OCI-LY7 (cell line): ENCODE measurements around the gene NBEAL2. TPM values are rescaled to one million over a fixed set of nuclear protein-coding genes. Genes with fewer than 3 reads are reported as not detected.

ENCODE experiments used
- BruUV-seq: library from RNA; stranded (reverse); fragments of 400-500 nt; replicated peaks from 2 replicates; lab custom pipeline; 2021; lab: Mats Ljungman, UMichigan
- CTCF ChIA-PET: fragments of 300-600 bp; sonication (Branson Sonifier 250); formaldehyde crosslinking; loops from one replicate; lab custom pipeline; 2022; ENCODE audit warnings: antibody characterized with exemption; ENCODE audit not compliant: unreplicated experiment; lab: Charles Lee
- POLR2A ChIA-PET: fragments of 300-600 bp; sonication (Branson Sonifier 250); formaldehyde crosslinking; loops from one replicate; lab custom pipeline; 2022; ENCODE audit warnings: antibody characterized with exemption; lab: Charles Lee
- DNase-seq: peaks from one replicate; pipeline ENCODE4 v3.0.0-alpha.2; 2015; ENCODE audit warnings: low spot score
- H2AFZ ChIP-seq: fragments of 200-600 bp; sonication (generic), shearing (Covaris generic); 2 replicates; pipeline ENCODE4 v1.6.1; 2014; ENCODE audit warnings: mild to moderate bottlenecking, antibody characterized with exemption, low read length, moderate library complexity
- H3K27ac ChIP-seq: fragments of 200-600 bp; sonication (generic); 2 replicates; pipeline ENCODE4 v1.5.1; 2014; ENCODE audit warnings: mixed run types, low read depth, mild to moderate bottlenecking, moderate library complexity, low read length, inconsistent platforms; ENCODE audit not compliant: poor library complexity, severe bottlenecking
- H3K36me3 ChIP-seq: fragments of 200-600 bp; sonication (generic); 2 replicates; pipeline ENCODE4 v1.6.1; 2014; ENCODE audit warnings: mild to moderate bottlenecking, antibody characterized with exemption, low read length, moderate library complexity, mixed read lengths; ENCODE audit not compliant: insufficient read depth
- H3K4me1 ChIP-seq: fragments of 200-600 bp; sonication (generic); 2 replicates; pipeline ENCODE4 v1.5.1; 2014; ENCODE audit warnings: mild to moderate bottlenecking, low read length; ENCODE audit not compliant: insufficient read depth, poor library complexity, severe bottlenecking
- H3K4me2 ChIP-seq: fragments of 200-600 bp; sonication (generic); 2 replicates; pipeline ENCODE4 v1.6.1; 2014; ENCODE audit warnings: mild to moderate bottlenecking, low read length
- H3K4me3 ChIP-seq: fragments of 200-600 bp; sonication (generic); 2 replicates; pipeline ENCODE4 v1.5.1; 2014; ENCODE audit warnings: mild to moderate bottlenecking, low read depth, low read length; ENCODE audit not compliant: poor library complexity, severe bottlenecking
- H3K79me2 ChIP-seq: fragments of 200-600 bp; sonication (generic); 2 replicates; pipeline ENCODE4 v1.6.1; 2016; ENCODE audit warnings: low read depth, mild to moderate bottlenecking, low read length, moderate library complexity, mixed read lengths; ENCODE audit not compliant: insufficient read depth
- H3K9me2 ChIP-seq: fragments of 200-600 bp; sonication (generic); 2 replicates; pipeline ENCODE4 v1.6.1; 2016; ENCODE audit warnings: mild to moderate bottlenecking, low read length, mixed read lengths; ENCODE audit not compliant: insufficient read depth
- H3K9me3 ChIP-seq: fragments of 200-600 bp; sonication (generic); 2 replicates; pipeline ENCODE4 v1.6.1; 2014; ENCODE audit warnings: mild to moderate bottlenecking, mixed run types, low read length, mixed read lengths
- H4K20me1 ChIP-seq: fragments of 200-600 bp; sonication (generic); 2 replicates; pipeline ENCODE4 v1.6.1; 2014; ENCODE audit warnings: mild to moderate bottlenecking, antibody characterized with exemption, low read length, moderate library complexity, mixed read lengths; ENCODE audit not compliant: insufficient read depth
- EZH2phosphoT487 ChIP-seq: fragments of 200-600 bp; sonication (generic); IDR thresholded peaks from 2 replicates; pipeline ENCODE4 v1.6.1; 2018; ENCODE audit warnings: low read depth, borderline replicate concordance, mild to moderate bottlenecking, mixed run types, antibody characterized with exemption, low read length, moderate library complexity, mixed read lengths
- intact Hi-C: fragments of 100-400 bp; cut with micrococcal nuclease; formaldehyde crosslinking; loops from one replicate; pipeline ENCODE4 v1.10.0; 2022; ENCODE audit not compliant: unreplicated experiment
- total RNA-seq, 2 experiments: library from RNA; depleted of rRNA in 1 of 2; stranded (reverse); fragments of >200 nt in 1 of 2; shearing (Covaris generic) in 1 of 2; gene quantifications; 2 replicates each; pipeline ENCODE4 v1.2.3, GENCODE V29; 2014 to 2022
- TF ChIP-seq, protein P1 (sequence below): fragments of 200-600 bp; sonication (generic); conservative IDR thresholded peaks from 2 replicates; pipeline ENCODE4 v1.5.1; 2014; ENCODE audit warnings: mild to moderate bottlenecking, antibody characterized with exemption, low read length, moderate library complexity, mixed read lengths

Gene NBEAL2
- total RNA-seq, 2 experiments from 2014 or later, result 74.9 to 149 TPM

GRCh38 chr3:46942481-46943236, 36.8 kb upstream of the NBEAL2 start:
- peaks cover 22% of the 10 kb centered on the region for H4K20me1 ChIP-seq
- DNase-seq, result no peak
- H2AFZ ChIP-seq, result no peak overlapping the region
- no peaks in the 10 kb centered on the region for H3K9me2 ChIP-seq
- ChIA-PET POLR2A (interaction anchor here (1.6 kb wide), 1 partner anchor 10 kb away, joined by 11 read pairs; no protein-coding TSS in a partner anchor), CTCF (interaction anchor here (1.1 kb wide), 1 partner anchor 9 kb away, joined by 3 read pairs; no protein-coding TSS in a partner anchor)
- H3K4me3 ChIP-seq, result no peak overlapping the region
- H3K36me3 ChIP-seq, result peaks cover 96% of the 10 kb centered on the region
- no peak overlapping the region for H3K27ac ChIP-seq
- no TSS peak for BruUV-seq
- peaks cover 37% of the 10 kb centered on the region for H3K4me1 ChIP-seq
- H3K4me2 ChIP-seq, result no peak overlapping the region
- intact Hi-C loops, result no loop called here
- peaks cover 97% of the 10 kb centered on the region for H3K79me2 ChIP-seq
- TF ChIP-seq, protein P1, sequence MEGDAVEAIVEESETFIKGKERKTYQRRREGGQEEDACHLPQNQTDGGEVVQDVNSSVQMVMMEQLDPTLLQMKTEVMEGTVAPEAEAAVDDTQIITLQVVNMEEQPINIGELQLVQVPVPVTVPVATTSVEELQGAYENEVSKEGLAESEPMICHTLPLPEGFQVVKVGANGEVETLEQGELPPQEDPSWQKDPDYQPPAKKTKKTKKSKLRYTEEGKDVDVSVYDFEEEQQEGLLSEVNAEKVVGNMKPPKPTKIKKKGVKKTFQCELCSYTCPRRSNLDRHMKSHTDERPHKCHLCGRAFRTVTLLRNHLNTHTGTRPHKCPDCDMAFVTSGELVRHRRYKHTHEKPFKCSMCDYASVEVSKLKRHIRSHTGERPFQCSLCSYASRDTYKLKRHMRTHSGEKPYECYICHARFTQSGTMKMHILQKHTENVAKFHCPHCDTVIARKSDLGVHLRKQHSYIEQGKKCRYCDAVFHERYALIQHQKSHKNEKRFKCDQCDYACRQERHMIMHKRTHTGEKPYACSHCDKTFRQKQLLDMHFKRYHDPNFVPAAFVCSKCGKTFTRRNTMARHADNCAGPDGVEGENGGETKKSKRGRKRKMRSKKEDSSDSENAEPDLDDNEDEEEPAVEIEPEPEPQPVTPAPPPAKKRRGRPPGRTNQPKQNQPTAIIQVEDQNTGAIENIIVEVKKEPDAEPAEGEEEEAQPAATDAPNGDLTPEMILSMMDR, result no peak
- no peaks in the 10 kb centered on the region for H3K9me3 ChIP-seq

DNA sequence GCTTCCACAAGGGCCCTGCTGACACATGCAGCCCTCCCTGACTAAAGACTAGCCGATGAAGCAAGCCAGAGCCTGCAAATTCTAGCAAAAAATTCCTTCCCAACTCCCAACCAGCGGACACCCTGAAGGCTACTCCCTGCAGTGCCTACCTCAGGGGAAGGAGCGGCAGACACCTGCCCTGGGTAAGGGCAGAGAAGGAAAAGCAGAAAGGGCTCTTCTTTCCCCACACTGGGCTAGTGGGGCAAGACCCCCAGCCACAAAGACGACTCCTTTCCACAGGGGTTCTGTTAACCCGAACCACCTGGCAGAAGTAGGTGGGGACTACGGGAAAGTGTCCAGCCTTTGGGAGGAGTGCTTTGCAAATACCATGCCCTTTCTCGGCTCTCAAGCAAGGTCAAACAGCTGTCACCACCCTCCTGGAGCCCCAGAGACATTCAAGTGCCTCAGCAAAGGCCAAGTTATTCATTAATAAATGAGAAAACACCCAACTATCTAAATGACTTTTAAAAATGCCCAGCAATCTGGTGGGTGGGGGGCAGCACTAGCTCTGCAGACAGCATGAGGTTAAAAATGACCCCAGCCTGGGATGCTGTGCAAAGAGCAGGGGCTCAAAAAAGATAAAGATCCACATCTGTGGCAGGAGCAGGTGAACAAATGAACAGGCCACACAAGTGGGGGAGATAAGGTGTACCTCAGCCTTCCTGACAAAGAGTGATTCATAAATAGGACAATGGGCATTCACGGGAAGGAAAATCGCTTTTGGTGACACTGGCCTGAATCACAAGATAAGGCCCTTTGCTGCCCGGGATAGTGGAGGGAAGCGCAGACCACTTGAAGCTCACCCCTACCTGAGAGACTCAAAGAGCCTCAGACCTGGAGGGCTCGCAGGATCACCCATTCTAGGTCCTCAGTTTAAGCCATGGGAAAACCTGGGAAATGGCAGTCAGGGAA, 36.0 kb upstream of the NBEAL2 start:
- no TSS peak for BruUV-seq
- H3K4me3 ChIP-seq, result no peak overlapping the region
- DNase-seq, result no peak
- H4K20me1 ChIP-seq, result peaks cover 30% of the 10 kb centered on the region
- ChIA-PET POLR2A (interaction anchor here (0.7 to 1.6 kb wide), 3 partner anchors 10 to 23 kb away, joined by 3 to 4 read pairs (median 3); no protein-coding TSS in a partner anchor), CTCF (no interaction called here)
- H3K4me2 ChIP-seq, result no peak overlapping the region
- H3K9me3 ChIP-seq, result no peaks in the 10 kb centered on the region
- H3K79me2 ChIP-seq, result peaks cover 97% of the 10 kb centered on the region
- H3K36me3 ChIP-seq, result peaks cover 96% of the 10 kb centered on the region
- peaks cover 41% of the 10 kb centered on the region for H3K4me1 ChIP-seq
- H3K27ac ChIP-seq, result no peak overlapping the region
- H2AFZ ChIP-seq, result no peak overlapping the region
- intact Hi-C loops, result no loop called here
- no peaks in the 10 kb centered on the region for H3K9me2 ChIP-seq
- TF ChIP-seq, protein P1, result no peak
- no peak for TF ChIP-seq EZH2phosphoT487
